HG03521 (cell line): Measurements from ENCODE around the gene ACE2.
"Not testable (repeated sequence)": the region's sequence is repeated elsewhere in the genome, so short reads cannot be mapped to it uniquely, and the experiment has no call there.

Experiments
- ATAC-seq: cut with Tn5 transposase; IDR thresholded peaks from one replicate; pipeline ENCODE4 v1.9.1; 2021; ENCODE audit warnings: mild to moderate bottlenecking, moderate library complexity; ENCODE audit not compliant: unreplicated experiment

ACE2 gene

DNA sequence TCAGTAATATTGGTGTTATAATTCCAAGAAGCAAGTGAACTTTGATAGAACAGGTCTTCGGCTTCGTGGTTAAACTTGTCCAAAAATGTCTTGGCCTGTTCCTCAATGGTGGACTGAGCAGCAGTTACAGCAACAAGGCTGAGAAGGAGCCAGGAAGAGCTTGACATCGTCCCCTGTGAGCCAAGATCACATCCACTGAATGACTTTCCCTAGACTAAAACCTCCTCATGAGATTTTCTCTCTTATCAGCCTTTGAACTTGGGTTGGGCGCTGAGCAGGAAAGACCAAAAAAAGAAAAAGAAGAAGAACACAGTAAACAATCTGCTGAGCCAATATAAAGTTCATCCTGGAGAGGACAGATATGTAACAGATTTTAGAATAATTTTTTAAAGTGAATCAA is at the start of gene ACE2:
TSS of gene ACE2 (minus strand) at position 216 of the 400 bp plus-strand sequence. CDS start at position 167, 49 bp downstream.
- no peak for ATAC-seq

DNA sequence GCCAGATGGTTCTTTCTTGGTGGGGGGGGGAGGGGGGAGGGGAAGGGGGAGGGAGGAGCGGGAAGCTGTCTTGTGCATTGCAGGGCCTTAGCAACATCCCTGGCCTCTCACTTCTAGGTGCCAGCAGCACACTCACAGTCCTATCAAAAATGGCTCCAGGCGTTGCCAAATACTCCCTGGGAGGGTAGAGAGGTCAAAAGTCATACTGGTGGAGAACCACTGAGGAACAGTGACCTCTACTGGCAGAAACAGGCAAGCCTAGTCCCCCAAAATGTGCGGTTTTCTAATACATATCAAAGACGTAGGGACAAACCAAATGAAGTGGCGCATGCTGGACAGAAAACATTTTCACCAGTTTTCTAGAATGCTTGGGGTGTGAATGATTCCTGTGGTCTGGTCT is 46.8 kb upstream of the ACE2 start:
- not testable (repeated sequence) for ATAC-seq

DNA sequence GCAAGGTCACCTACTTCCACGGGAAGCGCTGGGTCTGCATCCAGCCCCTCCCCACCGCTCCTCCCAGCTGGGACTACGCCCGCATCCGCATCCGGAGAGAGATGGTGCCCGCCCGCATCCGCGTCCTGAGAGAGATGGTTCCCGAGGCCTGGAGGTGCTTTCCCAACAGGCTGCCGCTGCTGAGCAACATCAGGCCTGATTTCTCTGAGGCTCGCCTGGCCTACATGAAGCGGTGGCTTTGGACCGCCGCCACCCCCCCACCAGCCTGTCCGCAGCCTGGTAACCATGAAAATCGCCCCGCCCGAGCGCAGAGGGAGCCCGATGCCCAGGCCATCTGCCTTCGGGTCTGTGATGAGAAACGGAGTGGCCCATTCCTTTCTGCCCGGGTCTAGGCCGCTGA is 45.8 kb upstream of the ACE2 start:
- no peak for ATAC-seq

DNA sequence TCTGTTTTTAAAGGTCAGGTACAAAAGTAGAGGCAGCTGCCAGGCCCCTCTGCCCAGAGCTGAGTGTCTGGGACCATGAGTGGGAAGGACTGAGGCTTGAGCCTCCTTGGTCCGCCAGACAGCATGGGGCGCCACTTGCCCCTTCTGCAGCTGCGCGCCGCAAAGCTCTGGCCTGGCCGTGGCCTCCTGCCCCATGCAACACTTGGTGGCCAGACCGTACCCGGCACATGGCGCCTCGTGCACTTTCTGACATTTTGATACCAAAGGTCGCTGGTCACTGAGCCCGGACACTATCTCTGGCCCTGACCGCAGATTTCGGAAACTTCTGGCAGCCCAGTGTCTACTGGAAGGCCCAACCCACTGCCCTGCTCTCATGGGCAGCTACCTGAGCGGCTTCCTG is 45.3 kb upstream of the ACE2 start:
- ATAC-seq, result no peak

DNA sequence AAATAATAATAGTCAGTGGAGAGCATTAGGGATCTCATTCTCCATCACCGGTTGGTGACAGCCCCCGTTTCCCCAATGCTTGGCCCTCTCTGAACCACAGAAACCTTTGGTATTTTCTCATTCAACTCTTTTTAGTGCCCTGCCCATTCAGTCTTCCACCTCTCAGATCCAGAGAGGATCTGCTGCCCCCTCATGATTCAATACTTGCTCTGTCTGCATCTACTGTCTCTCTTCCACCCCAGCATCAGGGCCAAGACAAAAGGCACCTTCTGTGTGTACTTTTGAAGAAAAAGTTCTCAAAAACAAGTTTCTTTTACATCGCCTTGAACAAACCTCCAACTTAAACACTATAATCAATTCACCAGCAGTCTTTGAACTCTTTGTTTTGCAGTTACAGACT is 44.5 kb upstream of the ACE2 start:
- no peak for ATAC-seq

DNA sequence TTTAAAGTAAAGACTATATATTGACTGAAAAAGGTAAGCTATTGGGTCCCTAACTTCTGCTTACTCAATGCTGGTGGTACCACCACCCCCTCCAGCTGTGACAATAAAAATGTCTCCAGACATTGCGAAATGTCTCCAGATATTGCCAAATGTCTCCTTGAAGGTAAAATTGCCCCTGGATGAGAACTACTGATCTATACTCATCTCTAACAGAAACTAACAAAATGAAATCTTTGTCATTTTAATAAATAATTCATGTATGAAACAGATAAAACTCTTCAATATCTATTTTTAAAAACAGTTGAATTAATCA is 43.8 kb upstream of the ACE2 start:
- ATAC-seq, result no peak

DNA sequence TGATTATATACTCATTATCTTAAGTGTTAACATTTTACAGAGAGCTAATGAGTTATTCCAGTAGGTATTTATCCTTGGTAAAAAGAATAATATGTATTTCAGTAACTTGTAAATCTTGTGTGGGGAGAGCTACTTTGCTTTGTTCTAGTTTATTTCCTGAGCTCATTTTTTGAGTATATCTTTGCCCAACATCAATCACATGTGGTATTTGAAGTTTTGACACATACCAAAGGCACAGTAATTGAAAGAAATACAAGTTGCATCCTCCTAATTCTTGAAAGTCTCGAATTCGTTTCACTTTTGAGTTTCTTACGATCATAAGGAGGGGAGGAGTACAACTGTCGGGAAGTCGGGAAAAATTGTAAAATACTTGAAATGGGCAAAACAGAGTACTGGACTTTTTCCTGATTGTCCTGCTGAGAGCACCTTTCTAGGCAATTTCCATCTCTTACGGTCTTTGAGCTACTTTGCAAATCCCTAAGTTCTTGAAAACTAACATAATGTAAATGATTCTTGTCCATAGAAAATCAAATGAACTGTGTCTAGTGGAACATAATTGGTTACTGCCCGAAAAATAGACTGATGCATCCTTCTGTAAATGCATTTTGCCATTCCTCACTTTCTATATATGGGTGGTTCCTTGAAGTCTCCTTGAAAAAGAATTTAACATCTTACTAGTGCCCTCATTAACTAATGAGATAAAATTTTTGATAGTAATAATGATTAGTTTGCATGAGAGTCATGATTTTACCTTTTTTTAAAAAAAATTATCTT is 43.2 kb upstream of the ACE2 start:
- no peak for ATAC-seq

DNA sequence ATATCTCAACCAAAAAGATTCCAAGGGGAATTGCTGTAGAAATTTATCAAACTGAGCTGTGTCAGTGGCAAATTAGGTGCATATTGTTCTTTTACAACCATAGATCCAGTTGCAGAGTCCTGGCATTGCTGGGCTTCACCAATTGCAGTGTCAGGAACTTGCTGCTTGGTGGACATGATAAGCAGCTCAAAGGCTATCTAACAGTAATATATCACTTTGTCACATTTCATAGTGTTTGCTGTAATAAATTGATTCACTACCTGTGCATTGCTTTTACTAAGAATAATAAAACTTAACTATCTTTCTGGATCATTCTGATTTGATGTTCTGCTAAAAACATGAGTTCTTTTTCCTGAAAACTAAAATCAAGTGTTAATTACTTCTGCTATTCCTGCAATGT is 30.9 kb upstream of the ACE2 start:
- ATAC-seq, result no peak

DNA sequence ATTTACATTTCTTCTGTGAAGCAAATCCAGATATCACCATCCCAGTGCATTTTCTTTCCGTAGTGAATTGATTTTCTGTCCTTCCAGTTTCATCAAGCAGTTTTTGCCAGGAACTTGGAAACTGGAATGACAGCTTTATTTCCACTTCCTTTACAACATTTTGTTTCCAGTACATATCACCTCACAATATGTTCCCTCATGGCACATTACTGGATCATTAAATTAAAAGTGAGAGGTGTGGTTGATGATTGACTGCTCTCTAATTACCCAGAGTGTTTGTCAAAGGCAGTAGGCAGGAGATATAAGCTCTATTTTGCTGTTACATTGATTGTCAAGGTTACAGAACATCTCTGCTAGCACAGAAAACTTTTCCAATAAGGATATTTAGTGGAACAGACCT is 22.3 kb upstream of the ACE2 start:
- ATAC-seq, result no peak

DNA sequence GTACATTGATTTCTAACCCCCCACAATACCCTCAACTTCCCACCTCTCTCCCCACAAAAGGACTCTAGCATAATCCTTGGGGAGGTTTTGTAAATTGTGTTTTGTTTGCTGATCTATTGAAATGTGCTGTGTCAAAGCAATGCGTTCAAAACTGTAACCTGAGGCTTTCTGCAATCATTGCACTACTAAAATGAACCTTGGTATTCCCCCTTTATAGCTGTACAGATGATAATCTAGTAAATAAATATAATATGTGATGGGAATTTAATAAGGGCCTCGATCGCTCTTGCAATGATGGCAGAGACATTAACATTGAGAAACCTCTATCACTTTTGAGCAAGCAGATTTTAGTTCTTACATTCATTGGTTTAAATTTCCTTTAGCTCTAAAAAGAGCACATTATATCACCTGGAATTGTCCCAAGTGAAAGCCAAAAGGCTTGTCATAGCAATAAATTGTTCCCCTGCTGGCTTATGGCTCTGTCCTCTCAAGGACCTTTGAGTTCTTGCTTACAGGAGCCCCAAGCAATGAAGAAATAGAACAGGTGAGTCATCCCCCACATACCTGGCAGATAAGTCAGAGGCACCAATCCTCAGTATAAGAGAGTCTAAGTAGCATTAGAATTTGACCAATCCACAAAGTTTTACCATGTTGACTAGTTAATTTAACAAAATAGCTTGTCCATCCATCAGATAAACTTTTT is 18.4 kb upstream of the ACE2 start:
- no peak for ATAC-seq

DNA sequence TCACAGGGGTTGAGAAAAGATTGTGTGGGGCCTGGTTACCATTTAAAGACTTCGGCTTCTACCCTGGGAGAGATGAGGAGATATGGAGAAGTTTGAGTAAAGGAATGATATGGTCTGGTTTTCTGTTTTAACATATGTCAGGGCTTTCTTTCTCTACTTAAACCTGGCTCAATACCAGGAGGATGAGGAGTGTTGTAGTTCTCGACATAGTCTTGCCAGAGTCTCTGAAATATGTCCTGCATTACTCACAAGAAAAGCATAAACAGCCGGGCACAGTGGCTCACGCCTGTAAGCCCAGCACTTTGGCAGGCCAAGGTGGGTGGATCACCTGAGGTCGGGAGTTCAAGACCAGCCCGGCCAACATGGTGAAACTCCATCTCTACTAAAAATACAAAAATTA is 16.4 kb upstream of the ACE2 start:
- ATAC-seq, result no peak

DNA sequence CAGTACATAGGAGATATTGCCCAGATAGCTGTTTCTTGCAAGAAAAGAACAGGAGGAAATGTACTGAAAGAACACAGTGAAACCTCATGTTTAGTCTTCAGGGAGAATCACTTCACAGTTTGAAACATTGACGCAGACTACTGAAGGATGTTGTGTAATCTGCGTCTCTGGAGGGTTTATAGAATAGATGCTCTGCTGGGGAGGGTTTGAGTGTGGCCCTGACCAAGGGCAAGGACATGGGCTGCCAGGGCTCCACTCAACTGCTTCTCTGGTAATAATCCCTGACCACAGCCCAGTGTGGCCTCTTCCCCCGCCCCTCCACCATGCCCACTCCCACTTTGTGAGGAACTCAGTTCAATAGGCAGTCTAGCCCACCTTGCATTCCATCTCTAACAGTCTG is 15.8 kb upstream of the ACE2 start:
- no peak for ATAC-seq

DNA sequence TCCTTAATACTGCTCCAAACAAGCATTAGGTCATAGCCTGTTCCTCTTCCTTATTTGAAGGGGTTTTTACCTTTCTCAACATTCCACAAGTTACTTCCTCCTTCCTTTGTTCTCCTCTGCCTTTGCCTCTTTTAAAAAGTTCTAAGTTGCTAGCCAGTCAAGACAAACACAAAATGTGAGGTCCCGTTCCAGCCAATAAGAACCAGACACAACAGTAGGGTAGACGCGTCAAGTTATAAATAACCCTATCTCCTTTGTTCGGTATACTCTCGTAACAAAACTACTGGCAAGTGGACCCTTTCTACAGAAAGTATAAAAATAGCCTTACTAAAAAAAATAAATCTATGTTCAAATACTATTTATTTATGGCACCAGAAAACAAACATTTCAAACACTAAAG is 6.3 kb upstream of the ACE2 start:
- no peak for ATAC-seq

DNA sequence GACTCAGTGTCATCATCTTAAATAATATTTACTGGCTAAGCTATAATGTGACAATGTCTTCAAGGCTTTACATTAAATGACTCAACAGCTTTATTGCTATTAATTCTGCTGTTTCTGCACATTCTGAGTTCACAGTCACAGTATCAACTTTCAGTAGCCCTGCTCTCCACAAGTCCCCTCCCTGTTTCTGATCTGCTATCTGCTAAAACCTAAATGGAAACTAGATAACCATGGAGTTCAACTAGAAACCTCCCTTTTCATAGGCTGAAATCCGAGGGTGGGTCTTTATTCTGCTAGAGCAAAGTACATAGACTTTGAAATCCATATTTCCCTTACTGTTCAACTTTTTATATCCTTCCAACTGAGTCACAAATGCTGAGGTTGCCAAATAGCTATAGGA is 5.4 kb upstream of the ACE2 start:
- ATAC-seq, result no peak

DNA sequence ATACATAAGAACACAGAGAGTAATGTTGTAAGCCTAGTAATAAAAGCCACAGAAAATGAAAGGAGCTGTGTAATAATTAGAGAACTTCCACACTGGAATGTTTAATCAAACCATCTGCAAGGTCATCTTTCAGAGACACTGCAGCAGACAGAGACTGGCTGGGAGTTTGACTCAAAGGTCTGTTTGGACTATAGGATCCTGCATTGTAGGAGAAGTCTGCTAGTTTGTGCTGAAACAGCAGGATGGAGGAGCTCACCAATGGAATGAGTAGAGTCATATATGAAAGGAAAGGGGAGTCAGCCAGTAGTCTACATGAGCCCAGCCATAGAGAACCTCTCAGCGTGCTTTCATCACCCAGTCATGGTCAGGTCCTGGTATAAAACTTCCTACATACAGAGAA is 4.5 kb upstream of the ACE2 start:
- no peak for ATAC-seq

DNA sequence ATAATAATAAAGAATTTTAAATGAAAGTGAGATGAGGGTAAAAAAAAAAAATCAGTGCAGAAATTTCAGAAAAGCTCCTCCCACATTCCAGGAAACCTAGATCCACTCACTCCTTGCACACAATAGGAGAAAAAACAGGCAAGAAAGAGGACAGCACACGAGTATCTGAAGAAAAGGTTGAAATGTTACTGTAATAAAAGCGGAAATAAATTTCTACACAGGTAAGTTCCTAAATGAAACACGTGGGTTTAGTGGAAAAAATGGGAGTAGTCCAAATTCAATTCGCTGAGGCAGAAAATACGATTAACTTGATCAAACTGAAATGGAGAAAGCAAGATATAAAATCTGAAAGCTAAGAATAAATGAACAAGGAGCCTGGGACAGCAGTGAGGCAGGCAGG is 2.0 kb upstream of the ACE2 start:
- ATAC-seq, result no peak

DNA sequence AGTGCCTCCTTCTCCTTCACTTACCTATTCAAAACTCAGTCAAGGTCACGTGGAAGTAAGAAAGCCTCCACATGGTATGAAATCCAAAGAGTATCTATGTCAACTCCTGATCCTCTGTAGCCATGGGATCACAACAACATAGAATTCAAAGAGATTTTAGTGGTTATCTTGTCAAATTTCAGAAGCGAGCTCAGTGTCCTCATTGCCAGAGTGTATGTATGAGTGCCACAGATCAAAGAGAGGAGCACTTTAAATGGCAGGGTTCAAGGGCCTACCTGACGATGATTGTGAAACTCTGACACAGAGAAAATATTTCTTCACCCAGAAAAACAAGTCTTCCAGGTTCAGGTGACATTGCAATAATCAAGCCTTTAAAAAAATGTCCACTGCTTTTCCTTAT is 1.2 kb upstream of the ACE2 start:
- ATAC-seq, result no peak

DNA sequence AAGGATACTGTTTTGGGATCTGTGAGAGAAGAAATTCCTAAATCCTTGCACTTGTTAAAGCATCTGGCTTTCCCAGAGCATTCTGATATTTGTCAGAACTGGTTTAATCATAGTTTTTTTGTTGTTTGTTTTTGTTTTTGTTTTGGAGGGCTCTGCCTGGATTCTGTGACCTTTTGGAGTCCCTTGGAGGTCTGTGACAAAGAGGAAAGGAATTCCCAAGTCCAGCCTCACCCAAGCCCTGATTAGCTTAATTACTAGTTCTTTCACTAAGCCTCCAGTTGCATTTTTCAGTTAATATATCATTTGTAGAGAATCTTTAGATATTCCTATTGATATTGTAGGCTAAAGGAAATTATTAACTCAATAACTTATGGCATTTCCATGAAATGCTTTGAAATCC is 711 bp downstream of the ACE2 start:
- no peak for ATAC-seq

DNA sequence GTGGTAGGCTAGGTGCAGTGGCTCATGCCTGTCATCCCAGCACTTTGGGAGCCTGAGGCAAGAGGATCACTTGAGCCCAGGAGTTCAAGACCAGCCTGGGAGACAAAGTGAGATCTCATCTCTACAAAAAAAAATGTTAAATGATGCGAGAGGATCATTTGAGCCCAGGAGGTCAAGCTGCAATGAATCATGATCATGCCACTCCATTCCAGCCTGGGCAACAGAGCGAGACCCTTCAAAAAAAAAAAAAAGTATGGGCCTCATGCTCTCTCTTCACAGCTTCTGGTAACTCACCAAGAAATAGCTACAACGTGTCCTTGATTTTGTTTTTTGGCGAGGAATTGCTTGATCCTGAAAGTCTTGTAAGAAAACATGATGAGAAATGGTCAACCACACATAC is 1.3 kb downstream of the ACE2 start:
- ATAC-seq, result no peak

DNA sequence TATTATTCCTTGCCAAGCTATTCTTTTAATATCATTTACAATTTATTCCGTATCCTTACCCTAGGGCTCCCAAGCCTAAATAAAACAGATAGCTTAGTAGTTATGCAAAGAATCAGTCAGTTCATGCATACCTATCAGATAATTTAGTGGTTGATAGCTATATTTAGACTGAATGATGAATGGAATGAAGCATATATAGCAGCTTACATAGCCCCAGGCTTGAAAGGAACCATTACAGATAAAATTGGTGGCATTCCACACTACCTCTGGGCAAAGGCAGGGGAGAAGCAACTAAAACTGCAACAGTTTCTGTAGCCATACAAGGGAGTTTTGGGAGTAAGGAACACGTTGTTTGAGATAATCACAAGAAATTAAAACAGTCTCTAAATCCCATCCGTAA is 2.7 kb downstream of the ACE2 start:
- ATAC-seq, result no peak

DNA sequence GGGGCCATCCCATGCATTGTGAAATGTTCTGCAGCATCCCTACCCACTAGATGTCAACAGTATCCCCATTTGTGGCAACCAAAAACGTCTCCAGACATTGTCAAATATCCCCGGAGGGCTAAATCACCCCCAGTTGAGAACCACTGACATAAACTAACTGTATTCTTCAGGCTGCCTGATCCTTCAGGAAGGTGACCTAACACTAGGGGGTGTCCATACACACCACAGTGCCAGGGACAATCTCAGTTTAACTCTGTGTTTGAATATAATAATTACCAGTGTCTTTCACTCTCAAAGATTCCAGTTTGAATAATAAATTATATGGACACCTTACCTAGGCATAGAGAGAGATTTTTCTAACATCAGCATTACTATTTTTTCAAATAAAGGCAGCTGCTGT is 6.4 kb downstream of the ACE2 start:
- no peak for ATAC-seq

DNA sequence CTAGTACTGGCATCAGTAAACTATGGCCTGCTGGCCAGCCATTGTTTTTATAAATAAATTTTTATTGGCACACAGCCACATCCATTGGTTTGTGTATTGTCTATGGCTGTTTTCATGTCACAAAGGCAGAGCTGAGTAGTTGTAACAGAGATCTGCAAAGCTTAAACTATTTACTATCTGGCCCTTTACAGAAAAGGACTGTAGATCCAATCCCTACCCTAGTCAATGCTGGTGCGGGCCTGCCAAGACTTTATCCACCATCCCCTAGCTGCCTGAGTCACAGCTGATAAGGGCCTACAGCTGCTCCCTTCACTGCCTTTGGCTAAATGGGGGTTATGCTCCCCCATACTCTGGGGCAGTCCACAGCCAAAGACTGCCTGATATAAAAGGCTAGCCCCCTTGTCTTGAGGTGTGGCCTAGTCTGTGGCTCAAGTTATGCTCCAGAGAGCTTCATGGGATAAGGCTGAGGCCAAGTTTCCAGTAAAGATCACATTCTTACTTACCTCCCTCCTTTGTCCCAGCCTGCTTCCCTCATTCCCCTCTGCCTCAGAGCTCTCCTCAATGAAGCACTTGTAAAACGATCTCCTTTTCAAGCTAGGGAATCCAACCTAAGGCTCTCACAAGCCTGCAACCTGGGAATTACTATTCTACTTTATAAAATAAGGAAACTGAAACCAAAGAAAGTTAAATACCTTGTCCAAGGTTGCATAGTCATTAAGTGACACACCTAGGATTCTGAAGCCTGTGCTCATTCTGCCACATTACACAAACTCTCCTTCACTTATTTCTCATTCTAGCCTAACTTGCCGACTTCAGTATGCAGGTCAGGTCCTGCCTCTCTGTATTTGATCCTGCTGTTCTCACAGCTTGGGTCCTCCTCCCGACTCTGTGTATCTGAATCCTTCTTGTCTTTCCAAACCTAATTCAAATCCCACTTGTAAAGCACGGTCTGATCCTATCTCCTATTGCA is 20.7 kb downstream of the ACE2 start:
- ATAC-seq, result no peak
